GM18502 (cell line): ENCODE measurements around the gene SLC16A8.

Experiments
- ATAC-seq: cut with Tn5 transposase; IDR thresholded peaks from one replicate; pipeline ENCODE4 v1.9.1; 2021; ENCODE audit warnings: mild to moderate bottlenecking; ENCODE audit not compliant: unreplicated experiment, poor library complexity

SLC16A8 gene

GRCh38 chr22:38032681-38033521, 51.1 kb downstream of the SLC16A8 start:
- ATAC-seq = no peak

DNA sequence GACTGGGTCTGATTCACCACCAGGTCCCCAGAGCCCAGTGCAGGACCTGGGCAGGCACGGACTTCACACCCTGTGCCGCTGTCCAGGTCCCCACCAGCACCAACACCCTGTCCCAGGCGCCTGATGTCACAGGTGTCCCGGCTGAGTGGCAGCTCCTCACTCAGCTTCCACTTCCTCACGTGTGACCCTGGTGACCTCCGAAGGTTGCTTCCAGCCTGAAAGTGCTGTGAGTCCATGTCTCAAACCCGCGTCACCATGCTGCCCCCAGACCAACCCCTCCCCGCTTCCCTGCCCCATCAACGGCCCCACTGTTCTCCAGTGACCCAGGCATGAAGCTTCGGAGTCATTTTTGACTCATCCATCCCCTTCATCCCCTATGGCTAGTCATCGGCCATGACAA, 52.5 kb downstream of the SLC16A8 start:
- no peak for ATAC-seq

- no peak for ATAC-seq
Measured at GRCh38 chr22:38030311-38031133, 53.5 kb downstream of the SLC16A8 start.

DNA sequence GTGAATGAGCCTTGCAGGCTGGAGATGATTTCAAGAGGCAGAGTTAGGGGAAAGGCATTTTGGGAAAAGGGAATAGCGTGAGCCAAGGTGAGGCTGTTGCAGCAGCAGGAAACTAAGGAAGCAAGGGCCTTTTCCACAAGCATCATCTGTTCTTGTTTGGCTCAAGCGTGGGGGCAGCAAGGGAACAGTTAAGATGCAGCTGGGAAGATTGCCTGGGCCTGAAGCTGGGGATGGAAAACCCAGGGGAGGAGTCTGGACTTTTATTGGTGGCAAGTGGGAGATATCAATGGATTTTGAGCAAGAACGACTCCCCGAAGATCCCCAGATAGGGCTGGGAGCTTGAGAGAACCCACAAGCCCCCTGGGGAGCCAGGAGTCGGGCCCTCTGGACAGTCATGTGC, 54.1 kb downstream of the SLC16A8 start:
- no peak for ATAC-seq

DNA sequence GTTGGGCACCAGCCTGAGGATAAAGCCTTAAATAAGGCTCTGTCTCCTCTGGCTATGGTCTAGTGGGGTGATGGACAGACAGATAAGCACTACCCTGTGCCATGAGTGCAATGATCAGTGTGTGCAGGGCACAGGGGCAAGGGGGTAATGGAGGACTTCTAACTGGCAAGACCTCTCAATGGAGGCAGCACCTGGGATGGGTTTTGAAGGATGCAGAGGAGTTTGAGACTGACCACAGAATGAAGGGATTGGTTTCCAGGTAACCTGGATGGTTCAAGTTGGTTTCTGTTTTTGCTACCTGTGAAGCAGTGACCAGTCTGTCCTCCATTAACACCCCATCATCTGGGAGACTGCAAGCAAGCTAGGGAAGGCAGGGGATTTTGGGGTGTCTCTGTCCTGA, 54.6 kb downstream of the SLC16A8 start:
- ATAC-seq = no peak

- no peak for ATAC-seq
Measured at GRCh38 chr22:38028344-38029130, 55.4 kb downstream of the SLC16A8 start.
